Muscle of leg (tissue), 11 donors: ENCODE data around the gene WDR44. TPM values are rescaled to one million over a fixed set of nuclear protein-coding genes. Genes with fewer than 3 reads are reported as not detected.
A peak's percentile ranks its signal among the peaks of the same experiment; 100 is the strongest.
"Not testable (repeated sequence)": the region's sequence is repeated elsewhere in the genome, so short reads cannot be mapped to it uniquely, and the experiment has no call there.

Experiments
- DNase-seq: peaks from one replicate; pipeline ENCODE4 v3.0.0; 2013
- H3K27ac ChIP-seq: one replicate; pipeline ENCODE4 v1.5.1; 2013; ENCODE audit warnings: mild to moderate bottlenecking, low read length, control low read depth
- H3K27me3 ChIP-seq: one replicate; pipeline ENCODE4 v1.6.1; 2013; ENCODE audit warnings: low read length; ENCODE audit not compliant: control insufficient read depth, insufficient read depth
- H3K36me3 ChIP-seq: one replicate; pipeline ENCODE4 v1.6.1; 2013; ENCODE audit warnings: low read length; ENCODE audit not compliant: control insufficient read depth, insufficient read depth
- H3K4me1 ChIP-seq: one replicate; pipeline ENCODE4 v1.6.1; 2013; ENCODE audit warnings: low read length; ENCODE audit not compliant: control insufficient read depth, insufficient read depth
- H3K4me3 ChIP-seq: one replicate; pipeline ENCODE4 v1.5.1; 2013; ENCODE audit warnings: low read length, control low read depth
- H3K9me3 ChIP-seq: replicated peaks from 2 replicates; pipeline ENCODE4 v1.6.1; 2013; ENCODE audit warnings: low read depth, low read length; ENCODE audit not compliant: control insufficient read depth
- WGBS: methylation state at CpG from one replicate; pipeline ENCODE4 v1.1.5; 2013; ENCODE audit warnings: missing lambda C conversion rate; ENCODE audit not compliant: insufficient coverage; 5-methylcytosine and 5-hydroxymethylcytosine counted together
- polyA plus RNA-seq, 8 donors: library from polyadenylated mRNA; unstranded; fragments of 120-200 nt; gene quantifications; one replicate each; pipeline versions ENCODE4 v1.2.1 to v1.2.3, GENCODE V29; 2013; ENCODE audit warnings: inconsistent platforms in 1 of 8, low replicate concordance in 1 of 8; ENCODE audit not compliant: insufficient read length in 8 of 8, insufficient read depth in 1 of 8
- total RNA-seq: library from RNA; stranded (reverse); fragments of 120-200 nt; gene quantifications from one replicate; pipeline ENCODE4 v1.2.4, GENCODE V29; 2013

Gene WDR44
- total and polyA plus RNA-seq, 9 donors = 49.2 to 75.1 (median 63.9) TPM

DNA sequence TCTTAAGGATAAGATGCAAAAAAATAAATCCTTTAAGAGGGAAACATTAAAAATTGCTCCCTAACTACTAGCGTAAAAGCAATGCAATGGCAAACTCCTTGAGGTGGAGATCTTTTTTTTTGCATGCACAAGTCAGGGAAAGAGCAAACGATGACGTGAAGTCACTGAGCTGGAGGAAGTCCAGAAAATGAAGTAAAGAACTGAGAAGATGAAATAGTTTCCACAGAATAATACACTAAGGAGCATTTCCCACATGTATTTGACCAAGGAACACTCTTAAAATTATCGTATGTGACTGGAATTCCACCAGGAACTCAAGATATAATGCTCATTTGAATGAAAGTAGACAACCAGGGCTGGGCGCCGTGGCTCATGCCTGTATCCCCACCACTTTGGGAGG is 128.7 kb downstream of the WDR44 start:
- Histone ChIP-seq H3K27me3 (peaks cover 4% of the 10 kb centered on the region), H3K4me3 (no peak overlapping the region), H3K27ac (no peak overlapping the region), H3K9me3 (peaks cover 5% of the 10 kb centered on the region), H3K36me3 (no peaks in the 10 kb centered on the region), H3K4me1 (no peaks in the 10 kb centered on the region)
- peak; percentile 68 for DNase-seq
- 54% methylated on average over 3 of the region's 6 CpGs for WGBS

DNA sequence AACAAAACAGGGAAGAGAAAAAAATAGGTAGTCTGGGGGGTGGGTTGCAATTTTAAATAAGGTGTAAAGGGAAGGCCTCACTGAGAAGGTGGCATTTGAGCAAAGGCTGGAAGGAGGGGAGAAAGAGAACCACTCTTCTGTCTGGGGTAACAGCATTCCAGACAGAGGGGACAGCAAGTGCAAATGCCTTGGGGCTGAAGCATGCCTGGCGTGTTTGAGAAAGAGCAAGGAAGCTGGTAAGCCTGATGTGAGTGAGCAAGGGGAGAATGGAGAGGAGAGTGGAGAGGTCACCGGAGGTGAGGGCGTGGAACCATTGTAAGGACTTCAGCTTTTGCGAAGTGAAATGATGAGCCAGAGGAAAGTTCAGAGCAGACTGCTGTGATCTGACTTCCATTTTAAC is 130.0 kb downstream of the WDR44 start:
- 69% methylated on average over 2 of the region's 4 CpGs for WGBS
- Histone ChIP-seq H3K27me3 (peaks cover 4% of the 10 kb centered on the region), H3K4me1 (no peaks in the 10 kb centered on the region), H3K27ac (no peak overlapping the region), H3K4me3 (no peak overlapping the region), H3K9me3 (peaks cover 4% of the 10 kb centered on the region), H3K36me3 (no peaks in the 10 kb centered on the region)
- DNase-seq = no peak

DNA sequence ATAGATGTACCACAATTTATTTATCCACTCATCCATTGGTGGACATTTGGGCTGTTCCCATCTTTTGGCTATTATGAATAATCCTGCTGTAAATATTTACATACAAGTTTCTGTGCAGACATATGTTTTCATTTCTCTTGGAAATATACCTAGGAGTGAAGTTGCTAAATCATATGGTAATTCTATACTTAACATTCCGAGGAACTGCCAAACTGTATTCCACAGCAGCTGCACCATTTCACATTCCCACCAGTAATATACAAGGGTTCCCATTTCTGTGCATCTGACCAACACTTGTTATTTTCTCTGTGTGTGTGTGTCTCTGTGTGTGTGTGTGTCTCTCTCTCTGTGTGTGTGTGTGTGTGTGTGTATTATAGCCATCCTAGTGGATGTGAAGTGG is 134.3 kb downstream of the WDR44 start:
- no peak for DNase-seq
- WGBS = no CpG with 5 or more reads among the region's 1 CpG
- Histone ChIP-seq H3K27ac (no peak overlapping the region), H3K9me3 (no peaks in the 10 kb centered on the region), H3K4me1 (no peaks in the 10 kb centered on the region), H3K4me3 (no peak overlapping the region), H3K27me3 (peaks cover 2% of the 10 kb centered on the region), H3K36me3 (no peaks in the 10 kb centered on the region)

DNA sequence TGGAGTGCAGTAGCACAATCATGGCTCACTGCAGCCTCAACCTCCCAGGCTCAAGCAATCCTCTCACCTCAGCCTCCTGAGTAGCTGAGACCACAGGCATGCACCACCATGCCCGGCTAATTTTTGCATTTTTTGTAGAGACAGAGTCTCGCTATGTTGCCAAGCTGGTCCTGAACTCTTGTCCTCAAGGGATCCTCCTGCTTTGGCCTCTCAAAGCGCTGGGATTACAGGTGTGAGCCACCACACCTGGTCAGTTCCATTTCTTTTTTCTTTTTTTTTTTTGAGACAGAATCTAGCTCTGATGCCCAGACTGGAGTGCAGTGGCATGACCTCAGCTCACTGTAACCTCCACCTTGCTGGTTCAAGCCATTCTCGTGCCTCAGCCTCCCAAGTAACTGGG is 136.5 kb downstream of the WDR44 start:
- H3K4me1 ChIP-seq, H3K4me3 ChIP-seq, H3K27ac ChIP-seq, H3K9me3 ChIP-seq, DNase-seq, H3K36me3 ChIP-seq, H3K27me3 ChIP-seq: not testable (repeated sequence)
- WGBS = 92% methylated on average over 2 of the region's 4 CpGs

DNA sequence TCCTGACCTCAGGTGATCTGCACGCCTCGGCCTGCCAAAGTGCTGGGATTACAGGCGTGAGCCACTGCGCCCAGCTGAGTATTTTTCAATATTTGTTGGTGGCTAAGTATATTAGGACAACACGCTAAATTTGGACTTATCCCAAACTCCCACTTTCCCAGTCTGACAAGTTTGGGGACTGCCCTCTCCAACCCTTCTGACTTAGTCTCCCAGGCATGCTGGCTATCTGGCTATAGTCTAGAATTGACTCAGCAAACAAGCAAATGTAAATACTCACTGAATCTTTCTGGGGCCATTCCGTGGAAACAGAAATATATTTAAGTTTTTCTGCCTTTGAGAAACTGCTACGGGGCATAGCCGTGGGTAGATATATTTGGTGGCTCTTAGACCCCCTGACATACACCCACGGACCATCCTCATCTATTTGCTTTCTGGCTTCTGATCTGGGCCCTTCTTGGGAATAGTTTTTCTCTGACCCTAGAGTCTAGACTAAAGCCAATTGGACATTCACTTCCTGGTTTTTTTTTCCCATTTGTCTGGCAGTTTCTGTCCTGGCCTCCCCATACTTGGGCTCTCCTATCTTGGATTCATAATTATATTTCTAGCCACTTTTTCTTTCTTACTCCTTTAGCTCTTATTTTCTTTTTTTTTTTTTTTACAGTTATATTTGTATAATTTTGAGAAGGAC is 138.5 kb downstream of the WDR44 start:
- Histone ChIP-seq H3K27ac (no peak overlapping the region), H3K4me1 (no peaks in the 10 kb centered on the region), H3K27me3 (no peaks in the 10 kb centered on the region), H3K36me3 (no peaks in the 10 kb centered on the region), H3K9me3 (no peaks in the 10 kb centered on the region), H3K4me3 (no peak overlapping the region)
- 69% methylated on average over 2 of the region's 9 CpGs for WGBS
- no peak for DNase-seq

DNA sequence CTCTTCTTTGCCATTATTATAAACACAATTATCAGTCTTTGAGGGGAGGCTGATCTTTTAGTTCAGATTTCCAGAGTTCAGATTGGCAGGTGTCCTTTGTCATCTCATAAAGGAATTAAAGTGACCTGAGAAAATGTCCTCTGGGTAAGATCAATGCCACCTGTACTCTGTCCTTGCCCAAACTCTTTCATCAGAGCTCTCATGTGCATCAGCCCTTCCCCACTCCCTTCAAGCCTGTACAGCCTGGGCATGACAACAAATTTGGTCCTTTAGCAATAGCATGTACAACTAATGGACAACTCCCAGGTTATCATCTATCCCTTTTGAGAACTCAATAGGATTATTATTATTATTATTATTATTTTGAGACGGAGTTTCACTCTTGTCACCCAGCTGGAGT is 140.8 kb downstream of the WDR44 start:
- no CpG with 5 or more reads among the region's 1 CpG for WGBS
- H3K9me3 ChIP-seq, DNase-seq, H3K27ac ChIP-seq, H3K4me3 ChIP-seq, H3K27me3 ChIP-seq, H3K4me1 ChIP-seq, H3K36me3 ChIP-seq: not testable (repeated sequence)

DNA sequence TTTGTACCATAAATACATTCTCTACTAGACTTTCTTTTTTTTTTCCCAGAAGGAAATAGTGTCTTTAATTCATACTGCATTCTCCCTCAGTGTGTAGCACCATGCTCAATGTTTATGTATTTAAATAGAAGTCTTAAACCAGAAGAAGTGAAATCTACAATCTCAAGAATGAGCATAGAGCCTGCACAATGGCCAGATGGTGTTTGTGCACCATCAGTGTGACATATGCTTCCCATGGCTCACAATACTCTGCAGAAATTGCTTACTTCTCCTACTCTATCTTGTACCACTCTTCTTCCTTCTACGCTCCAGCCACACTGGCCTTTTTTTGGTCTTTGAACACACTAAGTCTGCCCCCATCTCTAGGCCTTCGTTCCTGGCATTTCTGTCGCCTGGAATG is 147.1 kb downstream of the WDR44 start:
- no peaks in the 10 kb centered on the region for H3K9me3 ChIP-seq
- H3K4me3 ChIP-seq = no peak overlapping the region
- peaks cover 10% of the 10 kb centered on the region for H3K27me3 ChIP-seq
- H3K4me1 ChIP-seq = peaks cover 12% of the 10 kb centered on the region
- WGBS = 80% methylated on average over 3 of the region's 3 CpGs
- H3K27ac ChIP-seq = no peak overlapping the region
- H3K36me3 ChIP-seq = no peaks in the 10 kb centered on the region
- DNase-seq = no peak

DNA sequence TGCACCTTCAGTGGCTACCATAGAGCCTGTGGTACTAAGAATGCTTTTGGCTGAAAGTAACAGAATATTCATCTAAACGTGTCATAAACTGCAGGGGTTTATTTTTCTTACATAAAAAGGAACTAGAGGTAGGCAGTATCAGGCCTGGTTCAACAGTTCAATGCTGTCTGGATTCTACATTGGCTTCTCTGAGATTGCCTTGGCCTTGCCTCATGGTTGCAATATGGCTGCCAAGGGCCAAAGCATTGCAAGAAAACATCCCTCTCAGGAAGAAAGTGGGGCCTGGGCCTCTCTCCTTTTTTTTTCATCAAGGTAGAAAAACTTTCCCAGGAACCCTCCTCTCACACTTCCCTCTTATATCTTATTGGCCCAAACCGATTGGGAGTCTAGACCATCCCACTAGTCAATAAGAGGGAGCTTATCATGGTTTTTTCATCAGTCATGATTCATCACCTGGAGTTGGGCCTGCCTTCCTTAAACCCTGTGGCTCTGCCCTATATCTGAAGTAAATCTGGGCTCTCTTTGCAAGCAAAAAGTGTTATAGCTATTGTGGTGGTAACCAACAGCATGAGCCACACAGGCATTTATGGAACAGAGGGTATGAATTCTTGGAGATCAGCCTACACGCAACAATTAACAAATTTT is 147.9 kb downstream of the WDR44 start:
- Histone ChIP-seq H3K27ac (no peak overlapping the region), H3K4me1 (peaks cover 12% of the 10 kb centered on the region), H3K9me3 (no peaks in the 10 kb centered on the region), H3K4me3 (no peak overlapping the region), H3K27me3 (peaks cover 10% of the 10 kb centered on the region), H3K36me3 (no peaks in the 10 kb centered on the region)
- no CpG with 5 or more reads among the region's 3 CpGs for WGBS
- no peak for DNase-seq

DNA sequence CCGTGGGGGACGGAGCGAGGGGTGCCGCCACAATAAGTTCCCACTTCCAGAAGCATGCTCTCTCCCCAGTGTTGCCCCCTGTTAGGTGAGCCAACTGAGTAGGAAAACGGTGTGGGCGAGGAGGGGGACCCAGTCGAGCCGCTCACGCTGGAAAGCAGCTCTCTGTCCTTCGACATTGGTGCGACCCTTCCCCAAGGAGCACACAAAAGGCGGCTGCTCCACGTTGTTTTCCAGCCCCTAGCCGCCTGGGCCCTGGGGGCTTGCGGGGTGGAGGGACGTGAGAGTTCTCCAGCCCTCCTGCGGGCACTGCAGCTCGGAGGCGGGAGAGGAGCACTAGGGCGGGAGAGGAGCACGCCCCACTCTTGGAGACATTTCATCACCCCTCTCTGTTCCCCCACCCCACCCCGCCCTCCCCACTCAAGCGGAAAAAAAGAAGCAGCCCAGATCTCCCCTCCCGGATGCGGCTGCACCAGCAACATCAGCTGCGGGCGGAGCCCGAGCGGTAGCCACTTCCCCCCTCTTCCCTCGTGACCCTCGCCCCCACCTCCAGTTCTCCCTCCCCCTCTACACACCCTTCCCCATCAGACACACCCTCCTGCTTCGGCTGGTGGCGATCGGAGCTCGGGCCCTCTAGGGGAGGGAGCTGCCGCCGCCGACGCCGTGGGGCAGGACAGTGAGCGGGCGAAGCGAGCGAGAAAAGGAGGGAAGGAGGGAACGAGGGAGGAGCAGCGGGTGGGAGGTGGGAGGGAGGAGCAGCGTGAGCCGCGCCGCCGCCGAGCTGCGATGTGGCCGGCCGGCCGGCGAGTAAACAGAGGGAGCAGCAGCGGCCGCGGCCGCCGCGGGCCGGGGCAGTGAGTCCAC is 149.4 kb downstream of the WDR44 start, which contains the start of gene DOCK11:
DOCK11 (plus strand) TSS at position 755 of the 861 bp plus-strand sequence. CDS start 157 bp downstream, outside the sequence.
- 29% methylated on average over 52 of the region's 64 CpGs for WGBS

More for the DNA sequence above, 149.4 kb downstream of the WDR44 start, which contains the start of gene DOCK11:
- no peaks in the 10 kb centered on the region for H3K9me3 ChIP-seq
- H3K27me3 ChIP-seq = peaks cover 15% of the 10 kb centered on the region
- H3K36me3 ChIP-seq = no peaks in the 10 kb centered on the region
- peak within 1 kb of the TSS; percentile 64 for H3K4me3 ChIP-seq
- DNase-seq = peak; percentile 93
- H3K4me1 ChIP-seq = peaks cover 18% of the 10 kb centered on the region
- peak within 1 kb of the TSS; percentile 72 for H3K27ac ChIP-seq
